Measurements from ENCODE around the gene SELENOO.

GRCh38 chr22:50160947-50161346, 39.9 kb upstream of the SELENOO start:
- TF ChIP-seq CTCF (IDR thresholded peaks at IDR 0.05): no peak
- no peak for TF ChIP-seq POLR2A (IDR thresholded peaks at IDR 0.05)
- no peak for TF ChIP-seq POLR2AphosphoS5 (IDR thresholded peaks at IDR 0.05)
